ENCODE data around the gene INSIG1. TPM values are rescaled to one million over a fixed set of nuclear protein-coding genes. Genes with fewer than 3 reads are reported as not detected.

Gene INSIG1
- total RNA-seq, 1 donor from 2014 or later: 302 TPM

- TF ChIP-seq CTCF (IDR thresholded peaks at IDR 0.05; ENCODE audit: insufficient read depth, low read length, poor library complexity, severe bottlenecking): no peak
- peaks cover 17% of the 10 kb centered on the region for H3K27me3 ChIP-seq (ENCODE audit: control insufficient read depth, insufficient read depth, low read length)
- no peak for DNase-seq (ENCODE audit: low read depth)
These were observed 59.9 kb downstream of the INSIG1 start for GRCh38 chr7:155357573-155358041.

GRCh38 chr7:155358066-155358947, 60.6 kb downstream of the INSIG1 start:
- H3K27me3 ChIP-seq (ENCODE audit: control insufficient read depth, insufficient read depth, low read length): peaks cover 17% of the 10 kb centered on the region
- H3K36me3 ChIP-seq (ENCODE audit: control insufficient read depth, insufficient read depth, low read length): no peaks in the 10 kb centered on the region
- no peak for DNase-seq (ENCODE audit: low read depth)
- H3K4me3 ChIP-seq (ENCODE audit: low read depth, low read length): no peak overlapping the region
- TF ChIP-seq CTCF (IDR thresholded peaks at IDR 0.05; ENCODE audit: insufficient read depth, low read length, poor library complexity, severe bottlenecking): no peak

More at GRCh38 chr7:155357573-155358041, 59.9 kb downstream of the INSIG1 start:
- H3K4me3 ChIP-seq (ENCODE audit: low read depth, low read length): no peak overlapping the region
- no peaks in the 10 kb centered on the region for H3K36me3 ChIP-seq (ENCODE audit: control insufficient read depth, insufficient read depth, low read length)

- Histone ChIP-seq H3K4me3 (ENCODE audit: low read depth, low read length) (no peak overlapping the region), H3K36me3 (ENCODE audit: control insufficient read depth, insufficient read depth, low read length) (no peaks in the 10 kb centered on the region), H3K27me3 (ENCODE audit: control insufficient read depth, insufficient read depth, low read length) (peaks cover 19% of the 10 kb centered on the region)
- TF ChIP-seq CTCF (IDR thresholded peaks at IDR 0.05; ENCODE audit: insufficient read depth, low read length, poor library complexity, severe bottlenecking): no peak
- DNase-seq (ENCODE audit: low read depth): no peak
These were observed 61.5 kb downstream of the INSIG1 start for GRCh38 chr7:155358948-155359712.

Other genes starting within 250 kb of the INSIG1 start
- not detected in 2 replicates for gene HTR5A, start 227.6 kb upstream of the INSIG1 start, total RNA-seq
- gene EN2, start 160.3 kb downstream of the INSIG1 start, total RNA-seq: 0.07 and 0.17 TPM in 2 replicates
- not detected in 2 replicates for gene CNPY1, start 248.7 kb downstream of the INSIG1 start, total RNA-seq